ENCODE measurements around the gene DDX52. TPM values are rescaled to one million over a fixed set of nuclear protein-coding genes. Genes with fewer than 3 reads are reported as not detected.

The DDX52 gene
- total and polyA plus RNA-seq, 2 of the 8 experiments (the other 6 are each of a cell fraction or from before 2014, with no cell fraction given): 10.0 to 45.9 TPM

GRCh38 chr17:37643869-37644268, 623 bp upstream of the DDX52 start:
- Histone ChIP-seq H3K4me3 (ENCODE audit: extremely low read depth in 1 of 4, insufficient read depth in 2 of 4, low read depth in 3 of 4, low read length in 4 of 4) (peak overlapping the region in 3 of 4 experiments; percentile 78 to 92 (median 82); a peak in 6 of 8 replicates), H2BK120ac (replicated peaks; ENCODE audit: low read depth, low read length) (no peak overlapping the region), H2BK12ac (ENCODE audit: low read depth, low read length) (no peak overlapping the region), H3K56ac (replicated peaks; ENCODE audit: insufficient read length, low read depth, low read length) (no peak overlapping the region), H2AFZ (ENCODE audit: low read length) (peak overlapping the region; percentile 54), H3K18ac (ENCODE audit: extremely low read depth, low read length) (no peak overlapping the region), H4K8ac (ENCODE audit: extremely low read depth, insufficient read depth, low read length) (no peak overlapping the region), H3K9ac (replicated peaks in 1 of 4; ENCODE audit: extremely low read depth in 1 of 4, low read depth in 3 of 4, low read length in 3 of 4) (no peak overlapping the region), H3K4me2 (ENCODE audit: insufficient read depth in 1 of 2, low read depth in 2 of 2, low read length in 2 of 2) (peak overlapping the region; percentile 50 to 71), H3K23ac (ENCODE audit: insufficient read length) (no peak overlapping the region), H3K4me1 (replicated peaks in 1 of 4; ENCODE audit: control insufficient read depth in 3 of 4, insufficient read depth in 4 of 4, low read length in 3 of 4) (peaks cover 0 to 3% (median under 1%) of the 10 kb centered on the region in 4 experiments; a peak in 1 of 7 replicates), H3K79me1 (ENCODE audit: low read depth, low read length) (no peaks in the 10 kb centered on the region), H3K9me3 (ENCODE audit: insufficient read depth in 2 of 2, low read depth in 1 of 2, low read length in 1 of 2) (no peaks in the 10 kb centered on the region), H2AK5ac (ENCODE audit: low read depth, low read length) (no peak overlapping the region), H3K27ac (ENCODE audit: low read depth, low read length) (no peak overlapping the region), H3K14ac (ENCODE audit: insufficient read length) (no peak overlapping the region), H4K5ac (ENCODE audit: insufficient read length, low read depth, low read length) (no peak overlapping the region), H3K36me3 (ENCODE audit: control insufficient read depth in 2 of 4, insufficient read depth in 4 of 4, low read length in 3 of 4) (peaks cover 0 to 10% (median 5%) of the 10 kb centered on the region in 4 experiments; a peak in 3 of 8 replicates), H3K4ac (replicated peaks; ENCODE audit: insufficient read length, low read depth, low read length) (no peak overlapping the region), H3K23me2 (ENCODE audit: low read depth, low read length) (no peaks in the 10 kb centered on the region), H2BK15ac (ENCODE audit: low read length) (no peak overlapping the region), H4K91ac (replicated peaks; ENCODE audit: insufficient read length, low read length) (no peak overlapping the region), H3K79me2 (ENCODE audit: control insufficient read depth in 1 of 2, insufficient read depth in 2 of 2, low read length in 2 of 2) (peaks cover 4 to 37% of the 10 kb centered on the region in 2 experiments), H2BK20ac (ENCODE audit: low read length) (no peak overlapping the region), H3K27me3 (replicated peaks in 1 of 4; ENCODE audit: control insufficient read depth in 3 of 4, extremely low read depth in 1 of 4, insufficient read depth in 3 of 4, low read length in 3 of 4) (peaks cover 0 to 2% (median 0%) of the 10 kb centered on the region in 4 experiments; a peak in 3 of 7 replicates), H2BK5ac (ENCODE audit: low read depth, low read length) (no peak overlapping the region), H4K20me1 (replicated peaks in 1 of 2; ENCODE audit: control insufficient read depth in 1 of 2, insufficient read depth in 2 of 2, low read length in 2 of 2) (no peaks in the 10 kb centered on the region)
- POLR2A ChIA-PET (ENCODE audit: partially characterized antibody): interaction anchor here (1.3 to 2.1 kb wide), 2 partner anchors 13 to 35 kb away, joined by 3 to 7 read pairs; partner anchors contain the start of gene SYNRG
- 73% methylated on average over 3 of the region's 3 CpGs; no CpG with 5 or more reads in 1 of the 2 experiments for WGBS, 2 experiments (ENCODE audit: extremely low coverage in 1 of 2, insufficient coverage in 1 of 2, insufficient read length in 1 of 2, insufficient replicate concordance in 2 of 2, low coverage in 1 of 2, low lambda C conversion rate in 2 of 2, missing lambda C conversion rate in 1 of 2)
- DNase-seq (ENCODE audit: low read depth in 1 of 2, low spot score in 2 of 2): no peak
- TF ChIP-seq EGR1 (IDR thresholded peaks at IDR 0.05; ENCODE audit: borderline replicate concordance, low read depth, low read length) (no peak), ASH2L (IDR thresholded peaks at IDR 0.05; ENCODE audit: low read length) (no peak), ATF3 (IDR thresholded peaks at IDR 0.05; ENCODE audit: insufficient read depth, low read depth, low read length) (no peak), TAF7 (optimal IDR thresholded peaks at IDR 0.05; ENCODE audit: borderline replicate concordance, low read depth, low read length) (no peak), RAD21 (IDR thresholded peaks at IDR 0.05 in 1 of 2, conservative IDR thresholded peaks at IDR 0.05 in 1 of 2; ENCODE audit: low read depth in 2 of 2, low read length in 2 of 2) (no peak), CHD2 (IDR thresholded peaks at IDR 0.05; ENCODE audit: low read length) (no peak), MAX (IDR thresholded peaks at IDR 0.05) (no peak), EZH2 (IDR thresholded peaks at IDR 0.05; ENCODE audit: low read depth, low read length, severe bottlenecking) (no peak)
- no peak for FAIRE-seq
- CTCF ChIA-PET (ENCODE audit: partially characterized antibody): interaction anchor here (1.1 to 1.9 kb wide), 3 partner anchors 126 to 172 kb away, joined by 3 to 6 read pairs (median 3); no protein-coding TSS in a partner anchor

All from H1 (cell line).